ENCODE results near the gene GOLGA5.
"Not testable (repeated sequence)": the region's sequence is repeated elsewhere in the genome, so short reads cannot be mapped to it uniquely, and the experiment has no call there.

Gene GOLGA5

GRCh38 chr14:92780444-92781232 lies 13.5 kb upstream of the GOLGA5 start:
- DNase-seq (ENCODE audit: low read depth in 2 of 2): no peak

- no peak for DNase-seq (ENCODE audit: low read depth in 2 of 2)
Observed at GRCh38 chr14:92781350-92781749, 12.8 kb upstream of the GOLGA5 start.

GRCh38 chr14:92783813-92784431 lies 10.2 kb upstream of the GOLGA5 start:
- DNase-seq (ENCODE audit: low read depth in 2 of 2): no peak

- no peak for DNase-seq (ENCODE audit: low read depth in 2 of 2)
Observed at GRCh38 chr14:92785667-92786426, 8.3 kb upstream of the GOLGA5 start.

- DNase-seq (ENCODE audit: low read depth in 2 of 2): no peak
Observed at GRCh38 chr14:92786427-92786756, 7.7 kb upstream of the GOLGA5 start.

- DNase-seq (ENCODE audit: low read depth in 2 of 2): no peak
Observed at GRCh38 chr14:92787554-92787953, 6.6 kb upstream of the GOLGA5 start.

- DNase-seq (ENCODE audit: low read depth in 2 of 2): no peak
Observed at GRCh38 chr14:92789457-92790089, 4.5 kb upstream of the GOLGA5 start.

GRCh38 chr14:92792885-92793284 lies 1.2 kb upstream of the GOLGA5 start:
- DNase-seq (ENCODE audit: low read depth in 2 of 2): no peak

GRCh38 chr14:92794547-92794941 lies 439 bp downstream of the GOLGA5 start:
- DNase-seq (ENCODE audit: low read depth in 2 of 2): no peak

- DNase-seq (ENCODE audit: low read depth in 2 of 2): no peak
Observed at GRCh38 chr14:92794961-92795360, 856 bp downstream of the GOLGA5 start.

- DNase-seq (ENCODE audit: low read depth in 2 of 2): no peak
Observed at GRCh38 chr14:92797935-92798653, 4.0 kb downstream of the GOLGA5 start.

- no peak for DNase-seq (ENCODE audit: low read depth in 2 of 2)
Observed at GRCh38 chr14:92798811-92799210, 4.7 kb downstream of the GOLGA5 start.

GRCh38 chr14:92800012-92800411 lies 5.9 kb downstream of the GOLGA5 start:
- DNase-seq (ENCODE audit: low read depth in 2 of 2): no peak

GRCh38 chr14:92800525-92800924 lies 6.4 kb downstream of the GOLGA5 start:
- DNase-seq (ENCODE audit: low read depth in 2 of 2): no peak

GRCh38 chr14:92801917-92802316 lies 7.8 kb downstream of the GOLGA5 start:
- DNase-seq (ENCODE audit: low read depth in 2 of 2): no peak

GRCh38 chr14:92802678-92803077 lies 8.6 kb downstream of the GOLGA5 start:
- DNase-seq (ENCODE audit: low read depth in 2 of 2): no peak

GRCh38 chr14:92813201-92813600 lies 19.1 kb downstream of the GOLGA5 start:
- DNase-seq (ENCODE audit: low read depth in 2 of 2): no peak

- DNase-seq (ENCODE audit: low read depth in 2 of 2): no peak
Observed at GRCh38 chr14:92819011-92819597, 25.0 kb downstream of the GOLGA5 start.

- DNase-seq (ENCODE audit: low read depth in 2 of 2): not testable (repeated sequence)
Observed at GRCh38 chr14:92819680-92820535, 25.8 kb downstream of the GOLGA5 start.

GRCh38 chr14:92820536-92820840 lies 26.4 kb downstream of the GOLGA5 start:
- DNase-seq (ENCODE audit: low read depth in 2 of 2): not testable (repeated sequence)

GRCh38 chr14:92830902-92831301 lies 36.8 kb downstream of the GOLGA5 start:
- no peak for DNase-seq (ENCODE audit: low read depth in 2 of 2)
